Activated T-cell treated with anti-CD3 and anti-CD28 coated beads, Interleukin-2, amount 50 U/mL, for 4 hours (primary cell): Measurements from ENCODE around the gene MTERF4. TPM values are rescaled to one million over a fixed set of nuclear protein-coding genes. Genes with fewer than 3 reads are reported as not detected.

Experiments used
- ATAC-seq, 2 donors: fragments of 200-7000 bp; cut with Tn5 transposase; one replicate each; pipeline ENCODE4 v1.10.0; 2021
- DNase-seq: peaks from one replicate; pipeline ENCODE4 v3.0.0-alpha.2; 2020
- H3K27me3 Mint-ChIP-seq: one replicate; pipeline ENCODE4 v1.8.0; 2021; ENCODE audit warnings: low read depth, mixed read lengths
- H3K36me3 Mint-ChIP-seq: one replicate; pipeline ENCODE4 v1.8.0; 2022; ENCODE audit warnings: mixed read lengths; ENCODE audit not compliant: insufficient read depth
- H3K4me1 Mint-ChIP-seq: one replicate; pipeline ENCODE4 v1.8.0; 2021; ENCODE audit warnings: low read depth, mixed read lengths
- H3K4me3 Mint-ChIP-seq: one replicate; pipeline ENCODE4 v1.8.0; 2021; ENCODE audit warnings: mild to moderate bottlenecking, moderate library complexity, mixed read lengths
- H3K9me3 Mint-ChIP-seq: one replicate; pipeline ENCODE4 v1.8.0; 2021; ENCODE audit warnings: mixed read lengths
- total RNA-seq, 3 donors: library from RNA; stranded (reverse); gene quantifications; one replicate each; pipeline ENCODE4 v1.2.1, GENCODE V29; 2021

The MTERF4 gene
- total RNA-seq, 3 donors from 2014 or later: 40.5 to 42.3 (median 41.8) TPM

DNA sequence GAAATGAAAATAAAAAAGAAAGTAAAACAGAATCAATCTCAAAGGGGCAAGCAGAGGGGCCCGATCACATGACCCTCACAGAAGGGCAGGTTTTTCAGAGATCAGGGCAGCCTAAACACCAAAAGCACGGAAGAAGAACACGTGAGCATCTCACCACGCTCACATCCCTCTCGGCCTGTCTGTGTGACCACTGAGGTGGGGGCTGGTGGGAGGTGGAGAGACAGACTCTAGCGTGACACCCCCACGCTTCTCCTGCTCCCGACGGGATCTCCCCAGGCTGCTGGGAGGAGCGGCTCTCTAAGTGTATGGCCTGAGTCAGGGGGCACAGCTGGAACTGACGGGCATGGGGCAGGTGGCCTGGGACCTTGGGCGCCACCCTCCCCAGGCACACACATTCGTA, 23.5 kb upstream of the MTERF4 start:
- ATAC-seq (no peak), DNase-seq (no peak)
- Mint-ChIP-seq H3K4me1 (peaks cover 28% of the 10 kb centered on the region), H3K4me3 (no peak overlapping the region), H3K27me3 (no peaks in the 10 kb centered on the region), H3K9me3 (peaks cover 3% of the 10 kb centered on the region), H3K36me3 (peaks cover 16% of the 10 kb centered on the region)

DNA sequence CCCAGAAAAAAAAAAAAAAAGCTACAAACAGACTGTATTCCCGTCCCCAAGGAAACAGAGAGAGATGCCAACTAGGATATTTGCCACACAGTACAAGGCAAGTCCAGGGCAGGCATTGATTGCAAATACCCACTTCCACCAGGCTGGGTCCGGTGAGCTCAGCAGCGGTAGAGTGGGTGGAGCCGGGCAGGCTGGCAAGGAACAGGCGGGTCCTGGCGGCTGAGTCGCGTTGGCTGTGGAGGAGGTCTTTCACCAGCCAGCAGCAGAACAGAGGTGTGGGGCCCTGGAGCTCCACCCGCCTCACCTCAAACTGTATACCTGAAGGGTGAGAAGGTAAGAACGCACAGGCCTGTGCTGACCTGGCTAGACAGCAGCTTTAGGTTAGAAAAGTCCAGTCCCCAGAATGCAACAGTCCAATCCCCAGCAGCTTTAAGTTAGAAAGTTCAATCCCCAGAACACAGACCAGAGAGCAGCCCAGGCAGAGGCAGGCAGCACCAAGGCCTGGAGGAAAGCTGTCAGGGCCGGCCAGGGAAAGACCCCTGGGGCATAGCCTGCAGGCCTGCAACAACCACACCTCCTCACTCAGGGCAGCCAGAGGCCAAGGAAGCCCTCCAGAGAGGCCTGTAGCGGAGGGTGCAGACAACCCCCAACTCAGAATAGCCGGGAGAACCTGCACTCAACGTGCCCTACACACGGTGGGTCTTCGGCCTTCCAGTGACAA, 21.9 kb upstream of the MTERF4 start:
- ATAC-seq: peak; percentile 26 to 53
- Mint-ChIP-seq H3K9me3 (peaks cover 3% of the 10 kb centered on the region), H3K4me3 (peak overlapping the region; percentile 33), H3K36me3 (peaks cover 19% of the 10 kb centered on the region), H3K27me3 (no peaks in the 10 kb centered on the region), H3K4me1 (peaks cover 26% of the 10 kb centered on the region)
- DNase-seq: peak; percentile 25

DNA sequence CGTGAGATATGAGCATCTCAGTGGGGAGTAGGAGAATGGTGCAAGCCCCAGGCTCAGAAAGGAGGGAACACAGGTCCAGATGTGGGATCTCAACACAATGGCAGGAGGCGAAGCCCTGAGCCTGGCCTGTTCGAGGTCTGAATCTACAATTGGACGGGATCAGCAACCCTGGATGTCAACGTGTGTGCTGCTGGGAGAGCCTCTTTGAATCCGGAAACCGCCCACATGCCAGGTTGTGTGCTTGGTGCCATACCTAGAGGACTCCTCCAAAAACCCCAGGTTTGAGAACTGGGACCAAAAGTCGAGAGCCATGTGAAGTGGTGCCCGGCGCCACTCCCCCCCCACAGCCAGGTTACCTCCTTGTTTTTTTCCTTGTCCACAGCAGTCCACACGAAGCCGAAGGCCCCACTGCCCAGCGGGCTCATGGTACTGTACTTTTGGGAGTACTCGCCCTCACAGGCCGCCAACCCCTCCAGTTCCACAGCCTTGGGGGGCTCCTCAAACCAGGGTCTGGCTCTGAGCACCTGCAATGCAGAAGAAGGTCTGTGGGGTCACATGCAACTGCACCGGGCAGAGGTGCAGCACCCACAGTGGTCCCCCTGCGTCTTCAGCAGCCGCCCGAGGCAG, 20.4 kb upstream of the MTERF4 start:
- Mint-ChIP-seq H3K9me3 (peaks cover 3% of the 10 kb centered on the region), H3K36me3 (peaks cover 19% of the 10 kb centered on the region), H3K4me3 (no peak overlapping the region), H3K4me1 (peaks cover 12% of the 10 kb centered on the region), H3K27me3 (no peaks in the 10 kb centered on the region)
- no peak for DNase-seq
- ATAC-seq: no peak

DNA sequence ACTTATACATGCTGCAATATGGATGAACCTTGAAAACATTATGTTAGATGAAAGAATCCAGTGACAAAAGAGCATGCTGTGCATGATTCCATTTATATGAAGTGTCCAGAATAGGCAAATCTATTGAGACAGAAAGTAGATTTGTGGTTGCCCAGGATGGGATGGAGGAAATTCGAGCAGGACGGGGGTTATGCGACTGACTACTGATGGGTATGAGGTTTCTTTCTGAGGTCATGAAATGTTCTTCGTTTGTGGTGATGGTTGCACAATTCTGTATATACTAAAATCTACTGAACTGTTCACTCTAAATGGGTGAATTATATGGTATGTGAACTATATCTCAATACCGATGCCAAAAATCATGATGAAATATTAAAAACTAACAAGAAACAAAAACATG, 18.9 kb upstream of the MTERF4 start:
- no peak for DNase-seq
- Mint-ChIP-seq H3K36me3 (peaks cover 26% of the 10 kb centered on the region), H3K4me1 (peaks cover 7% of the 10 kb centered on the region), H3K9me3 (peaks cover 3% of the 10 kb centered on the region), H3K4me3 (no peak overlapping the region), H3K27me3 (no peaks in the 10 kb centered on the region)
- no peak for ATAC-seq

DNA sequence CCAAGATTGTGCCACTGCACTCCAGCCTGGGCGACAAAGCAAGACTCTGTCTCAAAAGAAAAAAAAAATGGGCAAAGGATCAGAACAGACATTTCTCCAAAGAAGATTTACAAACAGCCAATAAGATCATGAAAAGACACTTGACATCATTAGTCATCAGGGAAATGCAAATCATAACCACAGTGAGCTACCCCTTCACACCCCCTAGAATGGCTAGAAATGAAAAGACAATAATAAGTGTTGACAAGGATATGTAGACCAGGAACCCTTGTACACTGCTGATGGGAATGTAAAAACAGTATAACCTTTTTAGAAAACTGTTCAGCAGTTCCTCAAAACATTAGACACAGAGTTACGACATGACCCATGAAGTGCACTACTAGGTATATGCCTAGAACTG, 18.4 kb upstream of the MTERF4 start:
- DNase-seq: no peak
- no peak overlapping the region for H3K4me3 Mint-ChIP-seq
- H3K4me1 Mint-ChIP-seq: peaks cover 5% of the 10 kb centered on the region
- ATAC-seq: peak; percentile 33 to 66
- H3K36me3 Mint-ChIP-seq: peaks cover 27% of the 10 kb centered on the region
- H3K9me3 Mint-ChIP-seq: peaks cover 3% of the 10 kb centered on the region
- H3K27me3 Mint-ChIP-seq: no peaks in the 10 kb centered on the region

DNA sequence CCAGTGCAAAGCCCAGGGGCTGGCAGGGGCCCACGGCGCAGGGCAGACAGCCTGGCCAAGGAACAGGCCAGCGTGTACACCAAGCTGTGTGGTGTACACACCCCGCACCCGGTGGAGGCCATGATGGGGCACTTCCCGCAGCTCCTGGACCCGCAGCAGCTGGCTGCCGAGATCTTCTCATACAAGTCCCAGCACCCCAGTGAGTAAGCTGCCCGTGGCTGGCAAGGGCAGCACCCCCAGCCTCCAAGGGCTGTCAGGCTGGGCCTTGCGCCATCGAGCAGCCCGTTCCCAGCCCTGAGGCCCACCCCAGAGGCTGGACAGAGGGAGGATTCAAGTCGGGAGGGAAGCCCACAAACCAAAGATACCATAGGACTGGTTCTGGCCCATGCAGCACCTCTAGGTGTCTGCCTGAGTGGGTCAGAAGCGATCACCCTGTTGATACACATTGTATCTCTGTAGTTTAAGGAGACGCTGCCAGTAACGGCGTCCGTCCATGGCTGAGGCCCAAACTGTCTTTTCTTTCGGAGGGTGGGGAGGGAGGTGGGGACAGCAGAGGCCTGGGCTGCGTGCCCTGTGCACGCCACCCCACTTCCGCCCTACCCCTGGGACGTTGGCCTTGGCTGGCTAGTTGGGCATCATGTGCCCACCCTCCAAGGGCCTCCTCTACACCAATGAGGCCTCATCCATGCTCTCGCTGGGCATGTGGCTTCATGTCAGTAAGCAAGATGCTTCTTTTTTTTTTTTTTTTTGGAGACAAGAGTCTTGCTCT, 16.8 kb upstream of the MTERF4 start:
- Mint-ChIP-seq H3K4me3 (no peak overlapping the region), H3K4me1 (peaks cover 2% of the 10 kb centered on the region), H3K9me3 (peaks cover 3% of the 10 kb centered on the region), H3K36me3 (peaks cover 38% of the 10 kb centered on the region), H3K27me3 (no peaks in the 10 kb centered on the region)
- ATAC-seq: no peak
- no peak for DNase-seq

DNA sequence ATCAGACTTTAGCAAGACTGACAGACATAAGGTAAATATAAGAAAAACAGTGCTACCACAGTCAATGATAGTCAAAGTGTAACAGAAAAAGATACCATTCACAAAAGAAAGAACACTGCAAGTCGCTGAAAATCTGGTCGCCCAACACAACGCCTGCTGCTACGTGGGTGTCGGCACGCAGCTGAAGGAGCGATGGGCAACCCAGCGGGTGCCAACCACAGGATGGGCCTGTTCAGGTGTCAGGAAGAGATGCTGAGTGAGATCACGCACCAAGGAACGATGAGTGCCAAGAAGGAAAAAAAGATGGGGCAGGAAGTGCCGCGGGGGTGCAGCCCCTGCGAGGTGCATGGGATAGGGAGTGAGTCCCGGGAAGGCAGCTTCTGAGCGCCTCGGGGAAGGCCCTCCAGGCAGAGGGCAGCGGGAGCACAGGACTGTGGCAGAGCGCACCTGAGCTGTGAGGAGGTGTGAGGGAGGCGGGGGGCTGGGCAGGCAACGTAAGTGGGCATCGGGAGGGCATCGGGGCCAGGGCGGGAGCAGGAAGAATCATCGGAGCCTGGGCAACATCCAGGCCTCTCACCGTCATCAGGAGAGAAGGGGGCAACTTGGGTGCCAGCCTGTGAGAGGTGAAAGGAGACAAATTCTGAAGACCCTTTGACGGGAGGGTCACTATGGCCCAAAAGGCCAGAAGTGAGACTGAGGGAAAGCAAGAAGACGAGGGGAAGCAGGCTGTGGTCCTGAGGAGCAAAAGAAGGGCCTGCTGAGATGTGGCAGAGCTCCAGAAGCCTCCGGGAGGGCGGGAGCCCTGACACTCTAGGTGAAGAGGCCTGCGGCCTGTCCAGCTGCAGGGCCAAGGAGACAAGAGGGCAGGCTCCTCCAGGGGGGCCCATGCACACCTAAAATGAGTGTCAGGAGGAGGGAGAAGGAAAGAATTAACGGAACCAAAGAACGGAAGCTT, 14.8 kb upstream of the MTERF4 start:
- DNase-seq (no peak), ATAC-seq (no peak)
- Mint-ChIP-seq H3K36me3 (peaks cover 40% of the 10 kb centered on the region), H3K9me3 (peaks cover 3% of the 10 kb centered on the region), H3K4me3 (no peak overlapping the region), H3K27me3 (no peaks in the 10 kb centered on the region), H3K4me1 (peaks cover 9% of the 10 kb centered on the region)

DNA sequence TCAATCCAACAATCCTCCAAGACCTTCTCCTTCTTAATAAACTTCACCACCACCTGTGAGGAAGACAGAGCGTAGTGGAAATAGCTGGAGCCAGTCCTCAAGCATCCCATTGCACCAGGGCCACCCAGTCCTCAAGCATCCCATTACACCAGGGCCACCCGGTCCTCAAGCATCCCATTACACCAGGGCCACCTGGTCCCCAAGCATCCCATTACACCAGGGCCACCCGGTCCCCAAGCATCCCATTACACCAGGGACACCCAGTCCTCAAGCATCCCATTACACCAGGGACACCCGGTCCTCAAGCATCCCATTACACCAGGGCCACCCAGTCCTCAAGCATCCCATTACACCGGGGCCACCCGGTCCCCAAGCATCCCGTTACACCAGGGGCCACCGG, 13.3 kb upstream of the MTERF4 start:
- peaks cover 35% of the 10 kb centered on the region for H3K36me3 Mint-ChIP-seq
- no peaks in the 10 kb centered on the region for H3K9me3 Mint-ChIP-seq
- H3K4me1 Mint-ChIP-seq: peaks cover 18% of the 10 kb centered on the region
- DNase-seq (no peak), ATAC-seq (no peak)
- no peak overlapping the region for H3K4me3 Mint-ChIP-seq
- H3K27me3 Mint-ChIP-seq: no peaks in the 10 kb centered on the region

DNA sequence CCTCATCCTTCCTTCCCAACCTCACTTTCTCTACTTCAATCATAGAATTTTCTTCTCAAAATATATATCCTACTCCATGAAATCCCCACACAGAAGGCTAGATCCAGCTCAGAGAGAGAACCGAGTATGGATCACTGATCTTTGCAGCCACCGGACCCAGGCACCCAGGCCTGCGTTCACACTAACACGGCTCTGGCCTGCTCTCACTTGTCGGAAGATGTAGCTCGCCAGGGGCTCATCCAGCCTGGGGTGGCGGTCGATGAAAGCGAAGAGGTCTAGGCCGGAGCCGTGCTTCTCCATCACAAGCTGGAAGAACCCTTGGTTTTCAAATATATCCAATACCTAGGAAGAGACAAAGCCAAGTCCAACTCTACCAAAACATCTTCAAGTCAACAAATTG, 12.7 kb upstream of the MTERF4 start:
- no peaks in the 10 kb centered on the region for H3K9me3 Mint-ChIP-seq
- peaks cover 23% of the 10 kb centered on the region for H3K4me1 Mint-ChIP-seq
- peaks cover 32% of the 10 kb centered on the region for H3K36me3 Mint-ChIP-seq
- H3K4me3 Mint-ChIP-seq: no peak overlapping the region
- no peak for DNase-seq
- no peak for ATAC-seq
- H3K27me3 Mint-ChIP-seq: no peaks in the 10 kb centered on the region

DNA sequence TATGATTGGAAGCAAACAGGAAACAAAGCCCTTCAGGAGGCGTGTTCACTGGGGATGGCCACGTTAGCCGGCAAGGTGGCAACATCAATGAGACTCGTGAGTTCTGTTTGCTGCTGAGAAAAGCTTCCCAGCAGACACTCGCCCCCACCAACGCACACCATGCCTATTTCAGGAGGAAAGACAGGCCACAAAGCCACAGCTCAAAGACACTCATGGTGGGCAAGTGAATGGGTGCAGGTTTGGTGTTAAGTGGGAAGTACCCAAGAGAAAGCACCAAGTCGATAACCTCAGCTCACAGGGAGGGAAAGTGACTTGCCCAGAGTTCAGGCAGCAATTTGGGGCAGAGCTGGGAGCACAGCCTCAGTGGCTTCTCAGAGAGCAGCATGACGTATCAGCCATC, 10.5 kb upstream of the MTERF4 start:
- Mint-ChIP-seq H3K4me3 (peak overlapping the region; percentile 74), H3K9me3 (no peaks in the 10 kb centered on the region), H3K27me3 (no peaks in the 10 kb centered on the region), H3K4me1 (peaks cover 44% of the 10 kb centered on the region), H3K36me3 (peaks cover 32% of the 10 kb centered on the region)
- ATAC-seq: peak; percentile 67 to 69
- DNase-seq: peak; percentile 36

DNA sequence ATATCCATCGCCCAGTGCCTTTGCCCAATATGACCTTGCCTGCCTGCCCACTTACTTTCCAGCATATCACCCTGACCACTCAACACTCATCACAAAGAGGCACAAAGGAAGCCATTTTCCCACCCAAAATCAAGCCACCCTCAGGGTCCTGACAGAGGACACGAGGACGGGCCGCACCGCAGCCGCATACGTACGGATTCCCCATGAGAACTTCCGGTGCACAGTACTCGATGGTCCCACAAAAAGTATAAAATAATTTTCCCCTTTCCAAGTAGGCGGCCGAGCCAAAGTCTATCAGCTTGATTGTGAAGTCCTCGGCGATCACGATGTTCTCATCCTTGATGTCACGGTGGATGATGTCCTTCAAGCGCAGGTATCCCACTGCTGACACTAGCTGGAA, 10.0 kb upstream of the MTERF4 start:
- peaks cover 45% of the 10 kb centered on the region for H3K4me1 Mint-ChIP-seq
- peak overlapping the region; percentile 74 for H3K4me3 Mint-ChIP-seq
- no peaks in the 10 kb centered on the region for H3K27me3 Mint-ChIP-seq
- ATAC-seq: no peak
- peaks cover 32% of the 10 kb centered on the region for H3K36me3 Mint-ChIP-seq
- H3K9me3 Mint-ChIP-seq: no peaks in the 10 kb centered on the region
- no peak for DNase-seq

DNA sequence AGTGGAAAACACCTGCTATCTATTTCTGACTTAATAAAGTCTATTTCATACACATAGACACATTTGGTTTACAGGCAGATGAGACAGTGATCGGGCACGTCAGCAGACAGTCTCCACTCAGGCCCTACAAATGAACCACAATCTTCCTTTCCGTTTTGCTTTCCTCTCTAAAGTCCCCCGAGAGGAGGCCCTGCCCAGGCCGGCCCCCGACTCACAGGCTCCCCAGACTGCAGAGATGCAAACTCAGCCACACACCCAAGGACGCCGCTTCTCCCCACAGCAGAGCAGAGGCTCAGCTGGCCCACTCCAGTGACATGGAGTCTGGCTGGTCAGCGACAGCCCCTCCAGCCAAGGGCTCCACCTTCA, 9.3 kb upstream of the MTERF4 start:
- peaks cover 50% of the 10 kb centered on the region for H3K4me1 Mint-ChIP-seq

DNA sequence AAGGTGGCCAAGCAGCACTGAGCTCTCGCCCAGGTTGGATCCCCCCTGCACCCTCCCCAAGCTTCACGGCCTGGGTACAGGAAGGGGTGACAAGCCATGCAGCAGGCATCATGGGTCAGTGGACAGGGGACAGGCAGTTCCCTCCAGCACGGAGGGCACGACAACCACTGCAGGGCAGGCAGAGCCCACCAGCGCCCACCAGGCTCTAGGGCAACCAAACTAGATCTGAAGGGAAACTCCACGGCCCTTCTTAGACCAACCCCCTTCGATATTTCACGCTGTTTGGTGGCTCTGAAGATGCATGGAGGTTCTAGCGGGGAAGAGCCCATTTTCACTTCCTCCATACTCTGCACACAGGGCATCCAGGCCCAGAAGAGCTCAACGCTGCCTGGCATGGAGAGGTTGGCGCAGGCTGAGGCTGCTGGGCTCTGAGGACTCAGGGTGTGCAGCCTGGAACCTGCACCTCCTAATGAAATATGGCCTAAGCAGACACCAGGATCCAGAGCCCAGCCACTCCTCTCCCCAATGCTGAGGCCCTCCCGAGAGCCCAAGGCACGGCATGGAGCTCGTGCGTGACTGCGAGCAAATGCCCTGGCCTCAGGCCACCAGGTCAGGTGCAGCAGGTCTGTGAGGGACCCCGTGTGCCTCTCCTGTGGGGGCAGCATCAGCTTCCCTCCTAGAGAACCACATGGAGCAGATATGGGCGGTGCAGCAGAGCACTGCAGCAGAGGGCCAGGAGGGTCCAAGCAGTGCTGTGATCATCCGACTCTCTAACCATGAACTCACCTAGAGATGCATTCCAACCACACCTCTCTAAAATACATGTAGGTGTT, 8.7 kb upstream of the MTERF4 start:
- Mint-ChIP-seq H3K36me3 (peaks cover 24% of the 10 kb centered on the region), H3K4me1 (peaks cover 50% of the 10 kb centered on the region), H3K27me3 (no peaks in the 10 kb centered on the region), H3K9me3 (no peaks in the 10 kb centered on the region), H3K4me3 (peak overlapping the region; percentile 74)
- ATAC-seq (peak; percentile 37 to 41), DNase-seq (no peak)

More for the DNA sequence above, 9.3 kb upstream of the MTERF4 start:
- Mint-ChIP-seq H3K4me3 (peak overlapping the region; percentile 74), H3K27me3 (no peaks in the 10 kb centered on the region), H3K9me3 (no peaks in the 10 kb centered on the region), H3K36me3 (peaks cover 29% of the 10 kb centered on the region)
- ATAC-seq (peak; percentile 44 to 56), DNase-seq (no peak)
